Activated T-cell treated with anti-CD3 and anti-CD28 coated beads, Interleukin-2, amount 50 U/mL, for 4 hours (primary cell): ENCODE results near the gene PLCB2. TPM values are rescaled to one million over a fixed set of nuclear protein-coding genes. Genes with fewer than 3 reads are reported as not detected.

Source experiments
- ATAC-seq, 2 donors: fragments of 200-7000 bp; cut with Tn5 transposase; one replicate each; pipeline ENCODE4 v1.10.0; 2021
- DNase-seq: peaks from one replicate; pipeline ENCODE4 v3.0.0-alpha.2; 2020
- H3K27me3 Mint-ChIP-seq: one replicate; pipeline ENCODE4 v1.8.0; 2021; ENCODE audit warnings: low read depth, mixed read lengths
- H3K36me3 Mint-ChIP-seq: one replicate; pipeline ENCODE4 v1.8.0; 2022; ENCODE audit warnings: mixed read lengths; ENCODE audit not compliant: insufficient read depth
- H3K4me1 Mint-ChIP-seq: one replicate; pipeline ENCODE4 v1.8.0; 2021; ENCODE audit warnings: low read depth, mixed read lengths
- H3K4me3 Mint-ChIP-seq: one replicate; pipeline ENCODE4 v1.8.0; 2021; ENCODE audit warnings: mild to moderate bottlenecking, moderate library complexity, mixed read lengths
- H3K9me3 Mint-ChIP-seq: one replicate; pipeline ENCODE4 v1.8.0; 2021; ENCODE audit warnings: mixed read lengths
- total RNA-seq, 3 donors: library from RNA; stranded (reverse); gene quantifications; one replicate each; pipeline ENCODE4 v1.2.1, GENCODE V29; 2021

The PLCB2 gene
- total RNA-seq, 3 donors from 2014 or later = 41.7 to 50.3 (median 48.6) TPM

- H3K4me1 Mint-ChIP-seq = peaks cover 12% of the 10 kb centered on the region
Measured at GRCh38 chr15:40335938-40336743, 28.4 kb upstream of the PLCB2 start.

GRCh38 chr15:40334941-40335795 lies 27.4 kb upstream of the PLCB2 start:
- no peak for DNase-seq
- Mint-ChIP-seq H3K9me3 (no peaks in the 10 kb centered on the region), H3K36me3 (no peaks in the 10 kb centered on the region), H3K4me1 (peaks cover 12% of the 10 kb centered on the region), H3K27me3 (no peaks in the 10 kb centered on the region), H3K4me3 (no peak overlapping the region)
- ATAC-seq = no peak

More at GRCh38 chr15:40335938-40336743, 28.4 kb upstream of the PLCB2 start:
- Mint-ChIP-seq H3K27me3 (no peaks in the 10 kb centered on the region), H3K9me3 (no peaks in the 10 kb centered on the region), H3K4me3 (no peak overlapping the region), H3K36me3 (no peaks in the 10 kb centered on the region)
- ATAC-seq (no peak), DNase-seq (no peak)

DNA sequence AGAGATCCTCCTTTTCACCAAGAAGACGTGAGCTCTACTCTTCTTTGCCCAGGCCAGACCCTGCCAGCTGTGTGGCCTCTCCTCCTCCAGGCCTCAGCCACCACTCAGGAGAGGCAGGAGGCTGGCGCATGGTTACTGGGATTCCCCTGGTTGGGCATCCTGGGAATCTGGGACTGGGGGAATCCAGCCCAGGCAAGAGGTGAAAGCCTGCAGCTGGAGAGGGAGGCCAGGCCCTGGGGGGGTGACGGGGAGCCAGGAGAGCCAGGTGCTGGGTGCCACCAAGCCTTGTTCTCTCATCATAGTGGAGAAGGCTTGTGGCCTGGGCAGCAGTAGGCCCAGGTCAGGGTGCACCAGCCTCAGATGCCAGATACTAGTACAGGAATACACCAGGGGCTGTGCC lies 26.8 kb upstream of the PLCB2 start:
- Mint-ChIP-seq H3K4me1 (peaks cover 12% of the 10 kb centered on the region), H3K27me3 (no peaks in the 10 kb centered on the region), H3K36me3 (no peaks in the 10 kb centered on the region), H3K4me3 (no peak overlapping the region), H3K9me3 (no peaks in the 10 kb centered on the region)
- ATAC-seq (no peak), DNase-seq (no peak)

GRCh38 chr15:40333922-40334492 lies 26.3 kb upstream of the PLCB2 start:
- no peaks in the 10 kb centered on the region for H3K36me3 Mint-ChIP-seq
- H3K27me3 Mint-ChIP-seq = no peaks in the 10 kb centered on the region
- peaks cover 12% of the 10 kb centered on the region for H3K4me1 Mint-ChIP-seq
- DNase-seq (no peak), ATAC-seq (peak; percentile 32 to 47)
- no peak overlapping the region for H3K4me3 Mint-ChIP-seq
- H3K9me3 Mint-ChIP-seq = no peaks in the 10 kb centered on the region

DNA sequence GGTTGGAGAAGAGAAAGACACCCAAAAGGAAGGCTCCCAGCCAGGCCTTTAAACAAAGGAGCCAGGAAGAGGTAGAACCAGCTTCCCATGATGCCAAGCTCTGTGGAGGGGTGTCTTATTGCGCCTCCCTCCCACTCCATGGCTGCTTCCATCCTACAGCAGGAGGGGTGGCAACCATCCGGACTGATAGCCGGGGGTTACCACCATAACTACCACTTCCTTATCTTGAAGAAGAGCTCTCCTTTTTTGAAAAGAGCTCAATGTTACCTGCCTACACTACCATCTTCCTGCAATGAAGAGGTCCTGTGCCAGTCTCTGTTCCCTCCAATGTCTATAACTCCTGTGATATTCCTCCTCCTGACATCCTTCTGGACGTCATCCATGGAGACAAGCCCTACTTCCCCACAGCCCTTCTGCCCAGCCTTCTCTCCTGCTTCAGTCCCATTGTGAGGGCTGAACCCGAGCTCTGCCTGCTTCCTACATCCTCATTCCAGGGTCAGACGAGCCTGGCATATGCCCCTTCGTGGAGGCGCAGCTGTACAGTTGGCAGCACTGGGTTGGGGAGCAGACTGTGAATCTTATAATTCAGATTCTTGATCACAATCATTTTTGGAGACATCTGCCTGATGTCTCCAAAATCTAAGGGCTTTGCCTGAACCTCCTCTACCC lies 24.5 kb upstream of the PLCB2 start:
- Mint-ChIP-seq H3K9me3 (no peaks in the 10 kb centered on the region), H3K36me3 (no peaks in the 10 kb centered on the region), H3K4me1 (peaks cover 9% of the 10 kb centered on the region), H3K27me3 (no peaks in the 10 kb centered on the region), H3K4me3 (no peak overlapping the region)
- DNase-seq = no peak
- ATAC-seq = no peak

- Mint-ChIP-seq H3K4me1 (peaks cover 9% of the 10 kb centered on the region), H3K4me3 (no peak overlapping the region), H3K27me3 (no peaks in the 10 kb centered on the region), H3K9me3 (no peaks in the 10 kb centered on the region), H3K36me3 (no peaks in the 10 kb centered on the region)
- no peak for ATAC-seq
- no peak for DNase-seq
Measured at GRCh38 chr15:40331637-40332036, 23.9 kb upstream of the PLCB2 start.

- Mint-ChIP-seq H3K4me1 (peaks cover 10% of the 10 kb centered on the region), H3K36me3 (no peaks in the 10 kb centered on the region), H3K4me3 (no peak overlapping the region), H3K27me3 (no peaks in the 10 kb centered on the region), H3K9me3 (no peaks in the 10 kb centered on the region)
- no peak for ATAC-seq
- DNase-seq = no peak
Measured at GRCh38 chr15:40331026-40331425, 23.3 kb upstream of the PLCB2 start.

- no peaks in the 10 kb centered on the region for H3K27me3 Mint-ChIP-seq
- H3K4me3 Mint-ChIP-seq = no peak overlapping the region
- ATAC-seq (no peak), DNase-seq (no peak)
- no peaks in the 10 kb centered on the region for H3K36me3 Mint-ChIP-seq
- H3K9me3 Mint-ChIP-seq = no peaks in the 10 kb centered on the region
- H3K4me1 Mint-ChIP-seq = peaks cover 16% of the 10 kb centered on the region
Measured at GRCh38 chr15:40330368-40330836, 22.7 kb upstream of the PLCB2 start.

- H3K36me3 Mint-ChIP-seq = no peaks in the 10 kb centered on the region
- DNase-seq = no peak
- peaks cover 22% of the 10 kb centered on the region for H3K4me1 Mint-ChIP-seq
- no peaks in the 10 kb centered on the region for H3K9me3 Mint-ChIP-seq
- H3K27me3 Mint-ChIP-seq = no peaks in the 10 kb centered on the region
- H3K4me3 Mint-ChIP-seq = no peak overlapping the region
- ATAC-seq = no peak
Measured at GRCh38 chr15:40329804-40330203, 22.1 kb upstream of the PLCB2 start.

- H3K4me1 Mint-ChIP-seq = peaks cover 18% of the 10 kb centered on the region
- H3K27me3 Mint-ChIP-seq = no peaks in the 10 kb centered on the region
- H3K36me3 Mint-ChIP-seq = no peaks in the 10 kb centered on the region
- no peak overlapping the region for H3K4me3 Mint-ChIP-seq
- H3K9me3 Mint-ChIP-seq = no peaks in the 10 kb centered on the region
- no peak for ATAC-seq
- no peak for DNase-seq
Measured at GRCh38 chr15:40328751-40329150, 21.0 kb upstream of the PLCB2 start.

- H3K4me1 Mint-ChIP-seq = peaks cover 16% of the 10 kb centered on the region
- H3K27me3 Mint-ChIP-seq = no peaks in the 10 kb centered on the region
- H3K9me3 Mint-ChIP-seq = no peaks in the 10 kb centered on the region
- ATAC-seq (no peak), DNase-seq (no peak)
- no peak overlapping the region for H3K4me3 Mint-ChIP-seq
- H3K36me3 Mint-ChIP-seq = no peaks in the 10 kb centered on the region
Measured at GRCh38 chr15:40328176-40328575, 20.4 kb upstream of the PLCB2 start.

DNA sequence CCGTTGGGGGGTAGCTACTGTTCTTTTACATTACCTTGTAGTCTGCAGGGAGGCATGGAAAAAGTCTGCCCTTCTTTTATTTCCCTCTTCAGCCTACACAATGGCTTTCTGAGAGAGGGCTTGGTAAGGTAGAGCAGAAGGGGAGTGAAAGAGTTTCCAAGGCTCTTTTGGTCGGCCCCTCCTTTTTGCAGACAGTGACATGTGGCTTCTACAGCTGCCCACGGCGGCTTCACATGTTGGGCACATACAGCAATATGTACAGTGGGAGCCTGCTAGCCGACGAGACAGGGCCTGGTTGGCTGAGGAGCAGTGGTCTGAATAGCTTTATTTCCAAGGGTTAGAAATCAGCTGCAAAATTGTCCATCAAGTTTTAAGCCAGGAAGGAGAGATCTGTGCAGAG lies 19.7 kb upstream of the PLCB2 start:
- DNase-seq = no peak
- Mint-ChIP-seq H3K4me3 (no peak overlapping the region), H3K36me3 (no peaks in the 10 kb centered on the region), H3K27me3 (no peaks in the 10 kb centered on the region), H3K9me3 (no peaks in the 10 kb centered on the region), H3K4me1 (peaks cover 18% of the 10 kb centered on the region)
- ATAC-seq = no peak

GRCh38 chr15:40325700-40326099 lies 18.0 kb upstream of the PLCB2 start:
- no peak for DNase-seq
- no peaks in the 10 kb centered on the region for H3K36me3 Mint-ChIP-seq
- no peaks in the 10 kb centered on the region for H3K9me3 Mint-ChIP-seq
- ATAC-seq = no peak
- no peak overlapping the region for H3K4me3 Mint-ChIP-seq
- H3K27me3 Mint-ChIP-seq = no peaks in the 10 kb centered on the region
- H3K4me1 Mint-ChIP-seq = peaks cover 26% of the 10 kb centered on the region

DNA sequence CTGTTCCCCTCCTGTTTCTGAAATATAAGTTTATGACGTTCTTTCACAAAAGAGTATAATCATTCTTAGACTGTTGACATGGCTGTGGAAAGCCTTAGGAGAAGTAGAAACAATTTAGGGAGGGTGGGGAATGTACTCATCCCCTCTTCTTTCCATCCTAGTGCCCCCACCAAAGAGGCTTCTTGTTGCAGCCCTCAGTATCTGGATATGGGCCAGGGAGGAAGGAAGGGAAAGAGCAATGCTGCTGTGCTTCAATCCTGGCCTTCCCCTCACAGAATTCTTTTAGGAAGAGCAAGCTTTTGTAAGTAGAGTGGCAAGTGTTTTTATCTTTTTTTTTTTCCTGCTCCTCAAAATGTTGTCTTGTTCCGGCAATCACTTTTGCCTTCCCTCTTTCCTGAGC lies 17.5 kb upstream of the PLCB2 start:
- no peaks in the 10 kb centered on the region for H3K9me3 Mint-ChIP-seq
- no peaks in the 10 kb centered on the region for H3K36me3 Mint-ChIP-seq
- H3K4me3 Mint-ChIP-seq = peak overlapping the region; percentile 78
- ATAC-seq (no peak), DNase-seq (no peak)
- peaks cover 26% of the 10 kb centered on the region for H3K4me1 Mint-ChIP-seq
- no peaks in the 10 kb centered on the region for H3K27me3 Mint-ChIP-seq
